HEK293T (cell line): ENCODE results near the gene KCNQ1.

Experiments used
- CTCF ChIA-PET: fragments of 350-600 bp; formaldehyde crosslinking; extraction: SDS; loops from one replicate; lab custom pipeline; 2021; ENCODE audit warnings: antibody characterized with exemption, inconsistent platforms; lab: Yijun Ruan, JAX
- POLR2A ChIA-PET: fragments of 350-600 bp; formaldehyde crosslinking; extraction: SDS; loops from one replicate; lab custom pipeline; 2020; ENCODE audit warnings: antibody characterized with exemption, inconsistent platforms; lab: Yijun Ruan, JAX
- DNase-seq: peaks from one replicate; pipeline ENCODE4 v3.0.0; 2012; ENCODE audit warnings: mixed read lengths; ENCODE audit errors: extremely low spot score
- ARNT ChIP-seq: fragments of 450-650 bp; IDR thresholded peaks from 2 replicates; pipeline ENCODE4 v1.6.1; 2017; ENCODE audit warnings: mild to moderate bottlenecking
- BHLHE40 ChIP-seq: fragments of 450-650 bp; IDR thresholded peaks from 2 replicates; pipeline ENCODE4 v1.6.1; 2016; ENCODE audit warnings: mild to moderate bottlenecking, moderate library complexity, borderline replicate concordance
- CTBP1 ChIP-seq: fragments of 450-650 bp; IDR thresholded peaks from 2 replicates; pipeline ENCODE4 v1.6.1; 2016; ENCODE audit warnings: borderline replicate concordance
- ELF4 ChIP-seq: fragments of 450-650 bp; IDR thresholded peaks from 2 replicates; pipeline ENCODE4 v1.6.1; 2017; ENCODE audit warnings: antibody characterized with exemption
- FOXA1 ChIP-seq: fragments of 450-650 bp; IDR thresholded peaks from 2 replicates; pipeline ENCODE4 v1.6.1; 2016; ENCODE audit warnings: mild to moderate bottlenecking
- FOXK2 ChIP-seq: fragments of 450-650 bp; IDR thresholded peaks from 2 replicates; pipeline ENCODE4 v1.6.1; 2016; ENCODE audit warnings: mild to moderate bottlenecking
- FOXM1 ChIP-seq: fragments of 450-650 bp; IDR thresholded peaks from 2 replicates; pipeline ENCODE4 v1.6.1; 2017; ENCODE audit warnings: mild to moderate bottlenecking, borderline replicate concordance
- HDGF ChIP-seq: fragments of 450-650 bp; IDR thresholded peaks from 2 replicates; pipeline ENCODE4 v1.6.1; 2017; ENCODE audit warnings: antibody characterized with exemption, borderline replicate concordance
- L3MBTL2 ChIP-seq: fragments of 450-650 bp; conservative IDR thresholded peaks from 2 replicates; pipeline ENCODE4 v1.6.1; 2016; ENCODE audit warnings: mild to moderate bottlenecking
- LEF1 ChIP-seq: fragments of 450-650 bp; IDR thresholded peaks from 2 replicates; pipeline ENCODE4 v1.6.1; 2017; ENCODE audit warnings: mild to moderate bottlenecking, borderline replicate concordance
- NFRKB ChIP-seq: fragments of 450-650 bp; IDR thresholded peaks from 2 replicates; pipeline ENCODE4 v1.6.1; 2016; ENCODE audit warnings: mild to moderate bottlenecking, moderate library complexity
- SP1 ChIP-seq: fragments of 450-650 bp; IDR thresholded peaks from 2 replicates; pipeline ENCODE4 v1.6.1; 2017
- SUZ12 ChIP-seq: fragments of 450-650 bp; IDR thresholded peaks from 2 replicates; pipeline ENCODE4 v1.6.1; 2016; ENCODE audit warnings: mild to moderate bottlenecking
- TARDBP ChIP-seq: fragments of 450-650 bp; IDR thresholded peaks from 2 replicates; pipeline ENCODE4 v1.6.1; 2016
- ZNF384 ChIP-seq: fragments of 450-650 bp; IDR thresholded peaks from 2 replicates; pipeline ENCODE4 v1.6.1; 2016
- TF ChIP-seq, protein P1 (sequence below): fragments of 450-650 bp; IDR thresholded peaks from 2 replicates; pipeline ENCODE4 v1.6.1; 2016

Gene KCNQ1

DNA sequence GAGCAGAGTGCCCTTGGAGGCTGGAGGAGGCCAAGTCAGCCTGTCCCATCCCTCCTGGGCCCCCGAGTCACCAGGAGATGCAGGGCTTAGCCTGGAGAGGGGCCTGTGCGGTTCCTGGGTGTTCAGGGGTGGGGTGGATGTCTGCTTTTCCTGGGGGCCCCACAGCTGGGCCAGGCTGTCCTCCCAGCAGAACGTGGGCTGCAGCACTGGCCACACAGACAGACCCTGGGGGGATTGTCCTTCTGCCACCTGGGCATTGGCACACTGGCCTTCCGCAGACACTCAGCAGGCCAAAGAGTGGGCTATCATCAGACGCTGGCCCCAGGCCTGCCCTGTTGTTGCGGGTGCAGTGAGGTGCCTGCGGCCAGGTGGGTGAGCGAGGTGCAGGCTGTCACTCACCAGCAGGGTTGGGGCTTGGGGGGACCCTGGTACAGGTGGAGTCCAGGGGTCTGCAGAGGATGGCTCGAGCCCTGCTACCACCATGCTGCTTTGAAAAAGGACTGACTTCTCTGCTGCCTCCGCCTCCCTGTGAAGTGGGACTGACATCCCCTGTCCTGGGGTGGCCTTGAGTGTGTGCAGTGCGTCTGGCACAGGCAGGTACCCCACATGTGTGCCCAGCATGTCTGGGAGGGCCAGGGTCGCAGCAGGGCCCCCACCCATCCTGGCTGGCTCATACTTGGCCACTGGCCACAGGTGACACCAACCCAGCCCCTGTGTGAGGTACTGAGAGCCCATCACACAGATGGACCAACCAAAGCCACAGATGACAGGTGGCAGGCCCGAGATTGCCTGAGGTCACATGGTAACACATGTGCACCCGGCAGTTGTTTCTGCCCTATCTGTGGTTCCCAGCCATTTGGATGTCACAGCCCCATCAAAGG, 294.0 kb downstream of the KCNQ1 start:
- CTCF ChIA-PET, result no interaction called here
- POLR2A ChIA-PET, result no interaction called here
- TF ChIP-seq HDGF (no peak), CTBP1 (no peak), NFRKB (no peak), ELF4 (no peak), SUZ12 (no peak), LEF1 (no peak), TARDBP (no peak), BHLHE40 (no peak), L3MBTL2 (no peak), FOXK2 (no peak), SP1 (no peak), ZNF384 (no peak)
- TF ChIP-seq, protein P1, sequence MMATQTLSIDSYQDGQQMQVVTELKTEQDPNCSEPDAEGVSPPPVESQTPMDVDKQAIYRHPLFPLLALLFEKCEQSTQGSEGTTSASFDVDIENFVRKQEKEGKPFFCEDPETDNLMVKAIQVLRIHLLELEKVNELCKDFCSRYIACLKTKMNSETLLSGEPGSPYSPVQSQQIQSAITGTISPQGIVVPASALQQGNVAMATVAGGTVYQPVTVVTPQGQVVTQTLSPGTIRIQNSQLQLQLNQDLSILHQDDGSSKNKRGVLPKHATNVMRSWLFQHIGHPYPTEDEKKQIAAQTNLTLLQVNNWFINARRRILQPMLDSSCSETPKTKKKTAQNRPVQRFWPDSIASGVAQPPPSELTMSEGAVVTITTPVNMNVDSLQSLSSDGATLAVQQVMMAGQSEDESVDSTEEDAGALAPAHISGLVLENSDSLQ, result no peak
- DNase-seq, result no peak

DNA sequence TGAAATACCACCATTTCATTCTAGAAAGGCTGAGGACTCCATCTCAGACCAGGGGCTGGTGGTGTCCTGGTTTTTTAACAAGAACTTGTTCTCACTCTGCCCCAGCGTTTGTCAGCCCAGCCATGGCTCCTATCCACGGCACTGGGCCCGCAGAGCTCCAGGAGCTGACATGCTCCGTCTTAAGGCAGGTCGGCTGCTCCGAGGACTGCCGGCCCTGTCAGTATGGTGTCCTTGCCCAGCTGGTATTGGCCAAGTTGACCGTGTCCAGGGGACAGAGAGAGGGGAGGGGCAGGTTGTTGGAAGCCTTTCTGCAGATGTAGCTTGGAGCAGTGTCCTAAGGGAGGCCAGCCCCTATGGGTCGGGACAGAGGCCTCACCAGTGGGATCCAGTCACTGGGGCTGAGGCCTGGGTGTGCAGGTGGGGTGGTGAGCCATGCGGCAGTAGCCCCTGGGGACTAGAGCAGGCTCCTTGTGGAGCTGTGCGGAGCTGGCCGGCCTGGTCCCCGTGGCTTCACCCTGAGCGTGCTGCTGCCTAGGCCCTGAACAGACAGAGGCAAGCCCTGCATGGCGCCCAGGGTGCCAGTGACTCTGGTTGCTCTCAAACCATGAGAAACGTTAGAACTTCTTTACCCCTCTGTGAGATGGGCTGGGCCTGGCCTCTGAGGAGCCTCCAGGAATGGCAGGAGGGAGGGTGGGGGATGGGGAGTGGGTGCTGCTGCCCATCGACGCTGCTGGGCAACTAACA, 294.9 kb downstream of the KCNQ1 start:
- POLR2A ChIA-PET, result no interaction called here
- DNase-seq, result no peak
- CTCF ChIA-PET, result no interaction called here
- TF ChIP-seq LEF1 (no peak), ELF4 (no peak), FOXA1 (no peak), TARDBP (no peak), L3MBTL2 (no peak)

DNA sequence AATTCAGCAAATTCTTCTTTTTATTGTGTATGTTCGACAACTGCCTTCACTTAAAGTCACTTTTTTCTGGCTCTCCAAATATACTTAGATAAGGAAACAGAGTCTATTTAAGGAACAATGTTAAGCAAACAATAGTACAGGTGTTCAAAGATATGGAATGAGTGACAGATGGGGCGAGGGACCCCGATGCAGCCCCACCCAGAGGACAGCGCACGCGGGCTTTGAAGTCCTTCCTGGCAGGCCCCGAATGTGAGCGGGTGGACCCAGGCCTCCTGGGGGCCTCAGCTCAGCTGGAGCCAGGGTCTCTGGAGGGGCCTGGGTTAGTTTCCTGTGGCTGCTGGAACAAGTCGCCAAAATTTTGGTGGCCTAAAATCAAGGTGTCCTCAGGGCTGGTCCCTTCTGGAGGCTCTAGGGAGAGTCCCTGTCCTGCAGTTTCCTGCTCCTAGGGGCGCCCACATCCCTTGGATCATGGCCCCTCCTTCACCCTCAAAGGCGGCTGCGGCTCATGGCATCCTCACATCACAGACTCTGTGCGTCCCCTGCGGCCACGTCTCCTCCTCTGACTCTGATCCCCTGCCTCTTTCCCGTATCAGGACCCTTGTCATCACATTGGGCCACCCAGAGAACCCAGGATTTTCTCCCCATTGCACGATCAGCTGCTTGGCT, 295.6 kb downstream of the KCNQ1 start:
- TF ChIP-seq LEF1, result no peak
- TF ChIP-seq FOXA1, result no peak
- no peak for TF ChIP-seq SP1
- no peak for DNase-seq
- POLR2A ChIA-PET, result no interaction called here
- CTCF ChIA-PET, result no interaction called here

DNA sequence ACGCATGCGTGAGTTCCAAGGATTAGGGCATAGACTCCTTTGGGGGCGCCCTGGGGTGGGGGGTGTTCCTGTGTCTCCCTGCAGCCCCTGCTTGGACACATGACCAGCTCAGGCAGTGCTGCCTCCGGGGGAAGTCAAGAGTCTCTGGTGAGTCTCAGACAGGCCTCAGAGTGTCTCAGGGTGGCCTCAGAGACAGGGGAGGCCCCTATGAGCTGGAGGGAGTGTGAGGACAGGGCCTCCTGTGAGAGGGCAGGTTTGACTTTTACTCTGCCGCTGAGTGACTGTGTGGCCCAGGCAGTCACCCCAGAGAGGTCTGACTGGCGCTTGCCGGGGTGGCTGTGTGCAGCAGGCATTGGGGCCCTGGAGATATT, 296.2 kb downstream of the KCNQ1 start:
- CTCF ChIA-PET, result no interaction called here
- no peak for DNase-seq
- TF ChIP-seq SP1 (no peak), L3MBTL2 (no peak), LEF1 (no peak), ELF4 (no peak)
- TF ChIP-seq, protein P1, result no peak
- POLR2A ChIA-PET, result no interaction called here

DNA sequence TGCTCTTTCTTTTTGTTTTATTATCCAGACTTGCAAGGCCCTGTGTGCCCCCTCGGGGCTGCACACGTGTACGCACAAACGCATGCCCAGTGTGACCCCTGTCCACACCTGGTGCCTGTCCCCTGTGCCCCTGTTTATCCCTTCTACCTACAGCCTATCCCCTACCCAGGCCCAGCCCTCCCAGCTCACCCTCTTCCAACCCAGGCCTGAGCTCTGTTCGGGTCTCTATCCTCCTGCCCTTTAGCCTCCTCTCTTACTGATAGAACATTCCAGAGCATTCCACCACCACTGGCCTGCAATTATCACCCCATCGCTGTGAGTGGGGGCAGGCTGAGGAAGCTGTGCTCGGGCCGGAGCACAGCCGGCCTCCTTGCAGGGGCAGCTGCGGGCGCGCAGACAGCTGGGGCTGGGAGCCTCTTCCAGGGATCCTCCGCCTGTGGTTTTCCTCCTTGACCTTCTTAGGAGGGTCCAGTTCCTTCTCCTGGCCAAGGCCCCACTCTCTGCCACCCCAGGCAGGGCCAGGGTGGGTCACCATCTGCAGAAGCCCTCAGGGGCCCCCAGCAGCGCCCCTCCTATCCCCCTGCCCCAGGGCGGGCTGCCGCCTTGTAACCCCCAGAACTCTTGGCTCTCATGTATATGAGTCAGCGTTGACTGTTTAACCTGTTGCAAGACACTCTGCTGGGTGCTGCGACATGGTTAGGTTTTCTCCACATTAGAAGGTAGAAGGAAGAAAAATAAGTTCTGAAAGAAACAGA, 296.7 kb downstream of the KCNQ1 start:
- ChIA-PET POLR2A (no interaction called here), CTCF (no interaction called here)
- no peak for DNase-seq
- no peak for TF ChIP-seq BHLHE40
- TF ChIP-seq ZNF384, result no peak
- no peak for TF ChIP-seq ARNT

DNA sequence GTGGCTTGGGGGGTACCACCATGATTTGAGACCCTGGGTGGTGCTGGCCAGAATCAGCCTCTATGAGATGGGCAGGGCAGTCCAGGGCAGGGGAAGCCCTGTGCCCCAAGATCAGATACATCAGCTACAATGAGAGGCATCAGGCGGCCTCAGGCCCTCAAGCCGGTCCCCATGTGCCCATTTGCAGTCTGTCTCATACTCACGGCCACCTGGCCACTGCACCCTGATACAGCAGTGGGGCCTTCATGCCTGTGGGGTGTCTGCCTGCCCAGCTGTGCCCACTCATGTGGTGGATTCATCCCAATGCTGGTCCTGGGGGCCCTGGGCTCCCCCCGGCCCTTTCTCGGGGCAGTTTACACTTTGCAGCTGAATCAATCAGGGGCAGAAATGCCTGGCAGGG, 297.4 kb downstream of the KCNQ1 start:
- TF ChIP-seq BHLHE40 (no peak), SUZ12 (no peak), ZNF384 (no peak), FOXK2 (no peak), TARDBP (no peak), NFRKB (no peak), LEF1 (no peak), L3MBTL2 (no peak), SP1 (no peak), ARNT (no peak), FOXM1 (no peak), ELF4 (no peak)
- TF ChIP-seq, protein P1, result no peak
- ChIA-PET POLR2A (no interaction called here), CTCF (no interaction called here)
- no peak for DNase-seq
